IMR-90 (cell line): ENCODE results near the gene NUBPL.

Experiments used
- BHLHE40 ChIP-seq: fragments of 150-350 bp; IDR thresholded peaks from 2 replicates; pipeline ENCODE4 v1.6.1; 2016; ENCODE audit warnings: mild to moderate bottlenecking, low read depth, low read length
- CEBPB ChIP-seq: IDR thresholded peaks from 2 replicates; pipeline ENCODE4 v1.6.1; 2012; ENCODE audit warnings: low read depth, low read length, improper control_type of control experiment
- CTCF ChIP-seq: conservative IDR thresholded peaks from 2 replicates; pipeline ENCODE4 v1.5.1; 2012; ENCODE audit warnings: mild to moderate bottlenecking, low read depth, low read length, improper control_type of control experiment
- FOS ChIP-seq: fragments of 150-350 bp; IDR thresholded peaks from 2 replicates; pipeline ENCODE4 v1.6.1; 2016; ENCODE audit warnings: low read depth, low read length
- POLR2A ChIP-seq: IDR thresholded peaks from 2 replicates; pipeline ENCODE4 v1.6.1; 2012; ENCODE audit warnings: mild to moderate bottlenecking, low read depth, low read length
- RAD21 ChIP-seq: IDR thresholded peaks from 2 replicates; pipeline ENCODE4 v1.6.1; 2012; ENCODE audit warnings: low read length, improper control_type of control experiment
- RCOR1 ChIP-seq: IDR thresholded peaks from 2 replicates; pipeline ENCODE4 v1.6.1; 2012; ENCODE audit warnings: mild to moderate bottlenecking, low read length, improper control_type of control experiment; ENCODE audit not compliant: insufficient replicate concordance

DNA sequence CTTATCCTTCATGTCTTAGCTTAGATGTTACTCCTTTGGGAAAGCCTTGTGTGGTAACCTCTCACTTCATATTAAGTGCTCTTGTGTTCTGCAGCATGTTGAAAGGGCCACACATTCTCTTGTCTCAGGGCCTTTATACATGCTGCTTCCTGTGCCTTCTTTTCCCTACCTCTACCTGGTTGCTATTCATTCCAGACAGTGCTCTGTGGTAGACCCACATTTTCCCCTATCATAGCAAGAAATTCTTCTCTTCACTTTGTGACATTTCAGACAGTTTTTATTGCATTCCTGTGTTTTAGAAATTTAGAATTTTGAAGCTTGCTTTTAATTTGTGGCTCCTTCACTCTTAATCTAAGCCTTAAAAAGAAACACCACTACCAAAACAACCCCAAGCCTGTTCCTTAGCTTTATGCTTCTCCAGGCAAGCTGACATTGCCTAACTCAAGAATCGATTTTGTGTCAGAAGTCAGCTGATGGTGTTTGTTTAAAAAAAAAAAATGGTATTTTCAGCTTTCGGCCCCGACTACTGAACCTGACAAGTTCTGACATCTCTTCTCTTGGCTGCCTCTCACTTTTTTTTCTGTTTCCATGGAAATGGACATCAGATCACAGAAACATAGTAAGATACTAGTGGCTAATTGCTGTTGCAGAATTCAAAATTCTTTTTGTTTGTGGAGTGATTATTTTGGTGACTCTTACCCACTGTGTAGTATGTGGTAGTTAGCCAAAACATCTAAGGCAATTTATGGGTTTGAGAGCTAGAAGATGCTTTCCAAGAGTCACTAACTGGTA, 156.3 kb downstream of the NUBPL start:
- TF ChIP-seq CTCF (no peak), POLR2A (no peak), BHLHE40 (no peak), FOS (no peak), RCOR1 (no peak), CEBPB (no peak), RAD21 (no peak)
